Measurements from ENCODE around the gene TAGAP. TPM values are rescaled to one million over a fixed set of nuclear protein-coding genes. Genes with fewer than 3 reads are reported as not detected.
"Not testable (repeated sequence)": the region's sequence is repeated elsewhere in the genome, so short reads cannot be mapped to it uniquely, and the experiment has no call there.

Gene TAGAP
- total RNA-seq, 1 donor from 2014 or later, result 42.2 TPM

GRCh38 chr6:159017757-159018559, 26.8 kb downstream of the TAGAP start:
- intact Hi-C loops (cut with micrococcal nuclease), result loop anchor here (1.0 kb wide), 1 partner anchor 24 kb away; no protein-coding TSS in a partner anchor

GRCh38 chr6:159014406-159014805, 30.4 kb downstream of the TAGAP start:
- intact Hi-C loops (cut with micrococcal nuclease), result no loop called here

GRCh38 chr6:159013229-159013628, 31.6 kb downstream of the TAGAP start:
- intact Hi-C loops (cut with micrococcal nuclease), result no loop called here

- intact Hi-C loops (cut with micrococcal nuclease), result no loop called here
Observed at GRCh38 chr6:159012201-159012600, 32.6 kb downstream of the TAGAP start.

- intact Hi-C loops (cut with micrococcal nuclease), result not testable (repeated sequence)
Observed at GRCh38 chr6:159010037-159010612, 34.7 kb downstream of the TAGAP start.

- intact Hi-C loops (cut with micrococcal nuclease), result loop anchor here (1.0 to 5.0 kb wide), 7 partner anchors 8 to 144 kb away; partner anchors contain the start of gene RSPH3
Observed at GRCh38 chr6:159008656-159009288, 36.0 kb downstream of the TAGAP start.

GRCh38 chr6:159007510-159007909, 37.3 kb downstream of the TAGAP start:
- intact Hi-C loops (cut with micrococcal nuclease), result loop anchor here (5.0 kb wide), 1 partner anchor 145 kb away; no protein-coding TSS in a partner anchor

GRCh38 chr6:159005436-159005835, 39.4 kb downstream of the TAGAP start:
- intact Hi-C loops (cut with micrococcal nuclease), result loop anchor here (5.0 kb wide), 1 partner anchor 147 kb away; no protein-coding TSS in a partner anchor

GRCh38 chr6:159004592-159004991, 40.2 kb downstream of the TAGAP start:
- intact Hi-C loops (cut with micrococcal nuclease), result no loop called here

- intact Hi-C loops (cut with micrococcal nuclease), result no loop called here
Observed at GRCh38 chr6:159002432-159003155, 42.2 kb downstream of the TAGAP start.

GRCh38 chr6:158999666-159000403, 45.0 kb downstream of the TAGAP start, which contains the start of gene RSPH3:
Gene RSPH3 (minus strand): TSS chr6:159000202. CDS start chr6:158999550, 652 bp downstream.
- intact Hi-C loops (cut with micrococcal nuclease), result loop anchor here (1.0 to 5.0 kb wide), 8 partner anchors 8 to 793 kb away; partner anchors contain the start of genes DYNLT1 and WTAP

GRCh38 chr6:158999154-158999665, 45.6 kb downstream of the TAGAP start:
- intact Hi-C loops (cut with micrococcal nuclease), result loop anchor here (1.0 to 5.0 kb wide), 7 partner anchors 43 to 792 kb away; partner anchors contain the start of genes DYNLT1 and WTAP

GRCh38 chr6:158996856-158997255, 47.9 kb downstream of the TAGAP start:
- intact Hi-C loops (cut with micrococcal nuclease), result loop anchor here (5.0 kb wide), 1 partner anchor 730 kb away; the partner anchor contains the start of gene WTAP

GRCh38 chr6:158993639-158994038, 51.2 kb downstream of the TAGAP start:
- intact Hi-C loops (cut with micrococcal nuclease), result no loop called here

- intact Hi-C loops (cut with micrococcal nuclease), result no loop called here
Observed at GRCh38 chr6:158991017-158991723, 53.6 kb downstream of the TAGAP start.

- intact Hi-C loops (cut with micrococcal nuclease), result not testable (repeated sequence)
Observed at GRCh38 chr6:158989711-158990110, 55.1 kb downstream of the TAGAP start.

GRCh38 chr6:158988477-158988876, 56.3 kb downstream of the TAGAP start:
- intact Hi-C loops (cut with micrococcal nuclease), result no loop called here

- intact Hi-C loops (cut with micrococcal nuclease), result no loop called here
Observed at GRCh38 chr6:158987657-158988056, 57.1 kb downstream of the TAGAP start.

Measured in T-helper 1 cell treated with Interleukin-12 subunit alpha and Interleukin-12 subunit beta and Interleukin-4 antibody, amounts not matched to agents 30 ng/mL and 1 ng/mL, for 36 hours (primary cell).